Stimulated activated CD4-positive, alpha-beta T cell treated with anti-CD3 and anti-CD28 coated beads, Interleukin-12 subunit alpha, Interleukin-12 subunit beta, amount 100 ng/mL, for 24 hours (primary cell): ENCODE results near the gene CBFA2T2.
"Not testable (repeated sequence)": the region's sequence is repeated elsewhere in the genome, so short reads cannot be mapped to it uniquely, and the experiment has no call there.

Source experiments
- DNase-seq, 2 experiments: peaks; one replicate each; pipeline ENCODE4 v3.0.0-alpha.2; 2020; ENCODE audit warnings: low read depth in 2 of 2

Gene CBFA2T2

DNA sequence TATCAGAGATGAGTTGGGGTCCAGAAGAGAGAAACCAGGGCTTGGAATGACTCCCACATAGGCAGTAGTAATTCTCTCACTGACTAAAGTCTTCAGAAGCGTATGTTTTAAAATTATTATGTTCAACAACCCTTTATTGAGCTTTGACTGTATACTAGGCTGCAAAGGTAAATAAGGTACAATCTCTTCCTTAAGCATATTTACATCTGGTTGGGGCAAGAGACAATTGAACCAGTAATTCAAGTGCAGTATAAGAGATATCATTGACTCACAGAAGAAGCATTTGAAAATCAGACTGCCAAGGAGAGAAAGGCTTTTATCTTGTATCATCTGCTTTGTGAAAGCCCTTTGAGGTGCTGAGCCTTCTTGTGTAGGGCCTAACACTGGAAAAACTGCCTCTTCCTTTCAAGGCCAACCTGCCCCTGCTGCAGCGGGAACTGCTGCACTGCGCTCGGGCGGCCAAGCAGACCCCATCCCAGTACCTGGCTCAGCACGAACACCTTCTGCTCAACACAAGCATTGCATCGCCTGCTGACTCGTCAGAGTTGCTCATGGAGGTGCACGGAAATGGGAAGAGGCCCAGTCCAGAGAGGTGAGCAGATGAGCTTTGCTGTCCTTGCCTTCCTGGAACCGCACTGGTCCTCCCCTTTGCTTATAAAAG is 132.9 kb downstream of the CBFA2T2 start:
- DNase-seq: no peak

DNA sequence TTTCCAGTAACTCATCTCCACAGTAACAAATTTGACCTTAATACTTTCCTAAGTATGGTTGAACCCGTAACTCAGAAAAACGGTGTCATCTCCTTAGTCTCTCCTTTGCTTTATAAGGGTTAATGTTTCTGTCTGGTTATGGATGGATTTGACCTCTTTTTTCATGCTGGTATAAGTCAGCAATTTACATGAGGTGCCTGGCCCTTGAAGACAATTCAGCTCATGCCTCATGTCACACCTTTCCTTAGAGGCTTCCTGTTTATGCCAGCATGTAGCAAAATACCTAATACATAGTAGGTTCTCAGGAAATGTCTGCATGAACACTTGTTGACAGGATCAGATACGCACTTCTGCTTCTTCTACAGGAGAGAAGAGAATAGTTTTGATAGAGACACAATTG is 134.5 kb downstream of the CBFA2T2 start:
- no peak for DNase-seq

DNA sequence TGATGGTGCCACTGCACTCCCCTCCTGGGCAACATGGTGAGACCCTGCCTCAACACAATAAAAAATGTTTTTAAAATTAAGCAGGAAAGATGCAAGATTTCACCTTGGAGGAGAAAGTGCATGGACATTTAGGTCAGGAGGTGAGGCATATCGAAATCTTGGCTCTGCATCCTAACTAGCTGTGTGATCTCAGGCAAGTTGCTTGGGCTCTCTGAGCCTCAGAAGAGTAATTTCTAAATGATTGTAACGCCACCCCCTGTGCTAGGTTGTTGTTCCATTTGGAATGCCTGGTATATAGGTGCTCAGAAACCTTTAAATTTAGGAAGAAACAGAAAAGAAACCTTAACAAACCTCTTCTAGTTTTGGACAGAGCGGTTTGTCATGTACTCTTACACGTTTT is 136.3 kb downstream of the CBFA2T2 start:
- DNase-seq: no peak

DNA sequence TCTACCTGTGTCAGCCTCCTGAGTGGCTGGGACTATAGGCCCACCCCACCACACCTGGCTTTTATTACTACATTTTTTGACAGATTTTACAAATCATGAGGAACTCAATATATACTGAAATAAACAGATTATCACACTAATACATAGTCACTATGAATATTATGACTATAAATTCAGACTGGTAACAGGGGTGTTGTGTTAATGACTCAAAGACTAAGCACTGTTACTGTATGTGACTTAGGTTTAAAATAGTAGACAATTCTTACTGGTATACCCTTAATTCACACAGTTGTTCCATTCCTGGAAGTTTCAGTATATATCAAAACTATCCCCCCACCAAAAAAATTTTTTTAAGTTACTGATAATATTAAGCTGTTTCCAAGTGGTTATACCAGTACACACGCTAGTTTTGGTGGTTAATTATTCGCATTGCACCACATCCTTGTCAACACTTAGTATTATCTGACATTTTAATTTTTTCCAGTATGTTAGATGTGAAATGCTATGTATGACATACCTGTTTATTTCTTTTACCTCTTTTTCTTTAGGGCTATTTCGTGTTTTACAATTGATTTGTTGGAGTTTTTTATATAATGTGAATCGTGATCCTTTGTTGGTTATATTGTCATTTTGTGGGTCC is 137.8 kb downstream of the CBFA2T2 start:
- DNase-seq: no peak

DNA sequence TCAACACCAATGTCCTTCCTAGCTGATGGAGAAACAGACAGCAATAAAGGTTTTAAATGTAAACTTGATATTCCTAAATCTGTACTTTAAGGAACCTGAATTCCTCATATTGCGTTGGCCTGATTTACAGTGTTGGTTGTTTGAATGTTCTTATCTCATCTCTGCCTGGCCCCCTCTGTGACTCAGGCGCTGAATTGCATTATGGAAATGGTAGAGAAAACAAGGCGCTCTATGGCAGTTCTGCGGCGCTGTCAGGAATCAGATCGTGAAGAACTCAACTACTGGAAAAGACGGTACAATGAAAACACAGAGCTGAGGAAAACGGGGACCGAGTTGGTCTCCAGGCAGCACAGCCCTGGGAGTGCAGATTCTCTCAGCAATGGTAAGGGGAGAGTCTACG is 139.6 kb downstream of the CBFA2T2 start:
- DNase-seq: no peak

DNA sequence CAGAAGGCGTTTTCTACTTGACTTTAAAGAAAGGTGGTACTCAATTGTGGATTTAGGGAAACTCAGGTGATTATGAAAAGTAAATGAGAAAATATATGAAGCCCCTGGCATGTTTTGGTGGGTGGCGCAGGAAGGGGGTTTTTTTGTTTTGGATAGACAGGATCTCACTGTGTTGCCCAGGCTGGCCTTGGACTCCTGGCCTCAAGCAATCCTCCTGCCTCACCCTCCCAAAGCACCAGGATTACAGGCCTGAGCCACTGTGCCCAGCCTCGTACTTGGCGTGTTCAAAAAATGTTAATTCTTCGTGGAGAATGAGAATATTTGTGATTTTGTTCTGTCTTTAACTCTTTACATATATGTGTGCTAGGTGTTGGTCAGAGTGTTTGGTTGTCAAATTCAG is 140.1 kb downstream of the CBFA2T2 start:
- DNase-seq: no peak

DNA sequence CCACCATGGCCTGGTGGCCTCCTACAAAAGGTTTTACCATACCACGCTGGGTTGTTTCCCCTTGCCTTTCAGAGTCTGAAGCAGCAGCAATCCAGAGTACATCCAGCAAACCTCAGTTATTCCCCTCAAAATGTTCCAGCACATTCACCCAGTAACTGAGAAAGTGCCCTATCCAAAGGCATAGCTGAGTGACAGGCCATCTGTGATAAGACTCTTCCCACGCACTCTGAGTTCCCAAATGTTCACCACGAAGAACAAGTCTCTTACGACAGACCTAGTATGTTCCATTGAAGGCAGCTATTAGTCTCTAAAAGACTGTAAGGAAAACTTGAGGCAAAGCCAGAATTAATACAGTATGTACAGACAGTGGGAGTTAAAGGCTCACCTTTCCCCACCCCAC is 140.6 kb downstream of the CBFA2T2 start:
- no peak for DNase-seq

DNA sequence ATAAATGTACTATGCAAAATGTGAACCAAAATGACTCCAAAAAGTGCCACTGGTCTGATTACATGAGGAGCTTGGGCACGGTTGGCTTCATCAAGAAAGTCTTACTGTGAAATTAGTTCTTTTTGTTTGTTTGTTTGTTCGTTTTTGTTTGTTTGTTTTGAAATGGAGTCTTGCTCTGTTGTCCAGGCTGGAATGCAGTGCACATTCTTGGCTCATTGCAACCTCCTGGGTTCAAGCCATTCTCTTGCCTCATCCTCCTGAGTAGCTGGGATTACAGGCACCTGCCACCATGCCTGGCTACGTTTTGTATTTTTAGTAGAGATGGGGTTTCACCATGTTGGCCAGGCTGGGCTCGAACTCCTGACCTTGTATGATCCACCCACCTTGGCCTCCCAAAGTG is 142.0 kb downstream of the CBFA2T2 start:
- DNase-seq: not testable (repeated sequence)

DNA sequence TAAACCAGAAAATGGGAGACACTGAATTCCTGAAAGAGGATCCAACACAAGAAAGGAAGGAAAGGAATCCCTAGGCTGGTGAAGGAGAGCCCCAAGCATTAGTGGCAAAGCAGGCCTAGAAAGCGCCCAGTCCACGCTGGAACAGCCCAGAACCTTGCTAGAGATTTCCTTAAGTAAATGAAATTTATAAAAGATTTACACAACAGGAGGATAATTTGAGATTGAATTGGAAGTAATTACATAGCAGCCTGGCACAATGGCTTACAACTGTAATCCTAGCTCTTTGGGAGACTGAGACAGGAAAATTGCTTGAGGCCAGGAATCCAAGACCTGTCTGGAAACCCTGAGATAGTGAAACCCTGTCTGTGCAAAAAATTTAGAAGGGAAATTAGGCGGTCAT is 145.4 kb downstream of the CBFA2T2 start:
- no peak for DNase-seq

DNA sequence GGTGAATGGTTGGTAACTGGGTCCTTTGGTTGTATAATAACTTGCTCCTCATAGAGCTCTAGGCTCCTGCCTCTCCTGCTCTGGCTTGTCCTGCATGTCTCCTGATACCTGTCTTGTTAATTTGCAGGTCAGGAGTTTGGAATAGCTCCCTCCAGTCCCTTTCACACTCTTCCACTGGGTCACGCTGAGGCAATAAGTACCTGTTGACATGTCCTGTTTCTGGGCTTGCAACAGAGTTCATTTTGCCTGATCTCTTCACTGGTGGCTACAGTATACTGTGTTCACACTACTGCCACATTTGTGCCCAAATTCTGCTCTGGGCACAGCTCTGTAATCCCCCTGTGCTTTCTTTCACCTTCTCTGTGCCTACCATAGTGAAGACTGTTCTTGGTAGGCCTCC is 146.9 kb downstream of the CBFA2T2 start:
- DNase-seq: no peak

DNA sequence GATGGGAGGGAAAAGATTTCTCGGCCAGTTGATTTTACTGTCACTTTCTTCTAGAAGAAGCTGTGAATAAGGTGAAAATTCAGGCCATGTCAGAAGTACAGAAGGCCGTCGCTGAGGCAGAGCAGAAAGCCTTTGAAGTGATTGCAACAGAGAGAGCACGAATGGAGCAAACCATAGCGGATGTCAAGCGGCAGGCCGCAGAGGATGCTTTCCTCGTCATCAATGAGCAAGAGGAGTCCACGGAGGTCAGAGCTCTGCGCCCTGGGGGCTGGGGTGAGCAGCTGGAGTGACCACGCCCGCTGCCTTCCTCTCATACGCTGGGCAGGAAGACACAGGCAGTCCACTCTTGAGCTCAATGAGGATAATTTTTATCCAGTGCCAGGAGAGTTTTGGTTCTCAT is 150.4 kb downstream of the CBFA2T2 start:
- no peak for DNase-seq

DNA sequence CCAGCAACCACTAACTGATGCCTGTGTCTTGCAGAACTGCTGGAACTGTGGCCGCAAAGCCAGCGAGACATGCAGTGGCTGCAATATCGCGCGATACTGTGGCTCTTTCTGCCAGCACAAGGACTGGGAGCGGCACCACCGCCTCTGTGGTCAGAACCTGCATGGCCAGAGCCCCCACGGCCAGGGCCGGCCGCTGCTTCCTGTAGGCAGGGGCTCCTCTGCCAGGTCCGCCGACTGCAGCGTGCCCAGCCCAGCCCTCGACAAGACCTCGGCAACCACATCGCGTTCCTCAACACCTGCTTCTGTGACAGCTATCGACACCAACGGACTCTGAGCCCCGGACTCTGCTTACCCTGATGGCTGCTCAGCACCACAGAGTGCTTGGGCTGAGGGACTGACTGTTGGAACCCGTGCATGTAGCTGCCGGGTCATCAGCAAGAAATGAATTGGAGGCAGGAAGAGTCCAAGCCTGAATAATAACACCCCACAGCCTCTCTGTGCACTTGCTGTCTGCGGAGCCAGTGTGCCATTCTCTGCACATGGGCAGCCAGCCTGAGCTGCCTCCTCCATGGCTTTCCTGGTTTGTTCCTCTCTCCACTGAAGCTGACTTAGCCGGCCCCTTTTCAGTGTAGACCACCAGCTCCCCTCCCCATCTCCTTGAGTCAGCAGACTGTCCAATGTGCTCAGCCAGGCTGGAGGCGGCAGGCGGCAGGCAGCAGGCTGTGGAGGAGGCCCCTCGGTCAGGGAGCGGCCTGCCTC is 154.6 kb downstream of the CBFA2T2 start:
- DNase-seq: no peak

DNA sequence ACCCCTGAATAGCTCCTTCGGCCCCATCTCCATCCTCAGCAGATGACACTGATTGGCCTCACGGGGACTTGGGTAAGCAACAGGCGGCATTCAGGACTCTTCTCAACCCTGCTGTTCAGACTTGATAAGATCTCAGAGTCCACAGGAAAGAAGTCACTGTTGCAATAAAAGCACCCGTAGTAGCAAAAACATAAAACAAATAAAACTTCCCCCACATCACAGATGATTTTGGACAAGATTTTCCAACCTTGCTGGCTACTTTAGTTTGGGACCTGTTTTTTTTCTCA is 155.1 kb downstream of the CBFA2T2 start:
- no peak for DNase-seq

DNA sequence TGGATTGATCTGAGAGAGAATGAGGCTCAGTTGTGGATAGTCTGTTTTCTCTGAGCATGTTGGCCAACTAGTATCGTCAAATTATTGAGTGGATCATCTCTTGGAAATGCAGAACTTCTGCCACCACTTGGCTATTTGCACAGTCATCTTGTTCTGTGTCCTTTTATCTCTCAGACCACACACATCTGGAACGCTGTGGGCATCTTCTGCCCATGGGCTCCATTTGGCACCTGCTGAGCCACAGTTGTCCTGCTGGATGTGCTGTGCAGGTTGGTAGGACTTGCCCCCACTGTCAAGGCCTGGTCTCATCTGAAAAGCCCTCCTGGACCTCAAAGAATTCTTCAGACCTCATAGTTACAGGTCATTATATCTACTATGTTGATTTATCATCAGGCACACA is 155.5 kb downstream of the CBFA2T2 start:
- DNase-seq: no peak

DNA sequence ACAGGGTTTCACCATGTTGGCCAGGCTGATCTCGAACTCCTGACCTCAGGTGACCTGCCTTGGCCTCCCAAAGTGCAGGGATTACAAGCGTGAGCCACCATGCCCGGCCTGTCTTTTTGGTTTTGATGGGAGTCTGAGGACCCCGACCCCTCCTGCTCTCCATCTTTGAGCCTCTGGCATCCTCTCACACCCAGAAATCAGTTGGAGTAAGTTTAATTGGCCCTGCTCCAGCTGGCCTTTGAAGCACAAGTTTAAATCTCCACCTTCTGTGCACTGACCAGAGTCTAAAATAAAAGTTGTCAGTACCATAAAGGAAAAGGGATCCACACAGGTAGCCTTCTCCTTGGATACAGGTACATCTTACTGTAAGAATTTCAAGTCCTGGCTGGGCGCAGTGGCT is 156.3 kb downstream of the CBFA2T2 start:
- DNase-seq: no peak

DNA sequence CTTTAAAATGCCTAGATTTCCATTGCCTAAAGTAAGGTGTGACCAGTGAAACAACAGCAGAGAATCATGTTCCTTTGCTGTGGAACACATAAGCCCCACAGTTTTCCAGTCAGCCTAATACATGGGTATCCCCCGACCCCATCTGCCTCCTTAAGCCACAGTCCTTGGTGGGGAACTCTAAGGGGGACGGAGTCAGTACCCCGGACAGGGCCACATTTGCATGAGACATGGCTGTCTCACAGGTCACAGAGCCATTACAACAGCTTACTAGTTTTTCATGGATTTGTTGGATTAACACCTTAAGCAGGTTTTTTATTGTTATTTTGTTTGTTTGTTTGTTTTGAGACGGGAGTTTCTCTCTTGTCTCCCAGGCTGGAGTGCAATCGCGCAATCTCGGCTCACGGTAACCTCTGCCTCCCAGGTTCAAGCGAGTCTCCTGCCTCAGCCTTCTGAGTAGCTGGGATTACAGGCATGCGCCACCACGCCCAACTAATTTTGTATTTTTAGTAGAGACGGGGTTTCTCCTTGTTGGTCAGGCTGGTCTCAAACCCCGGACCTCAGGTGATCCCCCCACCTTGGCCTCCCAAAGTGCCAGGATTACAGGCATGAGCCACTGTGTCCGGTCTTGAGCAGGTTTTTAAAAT is 157.2 kb downstream of the CBFA2T2 start:
- not testable (repeated sequence) for DNase-seq

DNA sequence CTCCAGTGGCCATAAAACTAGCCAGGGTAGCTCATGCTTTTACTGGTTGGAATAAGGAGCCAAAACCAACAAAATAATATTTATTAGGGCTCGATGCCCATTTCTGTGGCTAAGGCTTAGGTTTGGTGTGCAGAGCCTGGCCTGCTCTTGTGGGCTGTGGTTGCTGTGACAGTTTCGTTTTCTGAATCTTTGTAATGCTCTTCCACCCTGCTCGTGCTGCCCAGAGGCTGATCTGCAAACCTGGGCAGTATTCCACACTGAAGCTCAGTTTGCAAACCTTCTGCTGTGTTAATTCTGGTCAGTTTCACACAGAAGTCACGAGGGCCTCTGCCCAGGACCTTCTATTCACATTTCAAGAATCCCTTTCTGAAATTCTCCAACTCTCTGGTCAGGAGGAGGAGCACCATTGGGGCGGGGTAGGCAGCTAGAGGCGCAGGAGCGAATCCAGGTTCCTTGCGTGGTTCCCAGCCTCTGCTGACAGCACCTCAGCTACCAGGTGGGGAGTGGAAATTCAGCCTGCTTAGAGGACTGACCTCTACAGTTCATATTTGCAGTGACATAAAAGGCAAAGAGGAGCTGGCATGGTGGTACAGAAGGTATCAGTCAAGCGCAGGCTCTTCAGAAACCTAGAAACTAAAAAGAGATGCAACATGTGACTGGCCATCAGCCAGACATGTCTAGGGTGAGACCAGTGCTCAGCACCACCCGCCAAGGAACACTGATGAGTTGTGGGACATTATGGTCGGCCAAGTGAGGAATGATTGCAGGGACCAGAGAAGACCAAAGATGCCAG is 157.9 kb downstream of the CBFA2T2 start:
- no peak for DNase-seq

DNA sequence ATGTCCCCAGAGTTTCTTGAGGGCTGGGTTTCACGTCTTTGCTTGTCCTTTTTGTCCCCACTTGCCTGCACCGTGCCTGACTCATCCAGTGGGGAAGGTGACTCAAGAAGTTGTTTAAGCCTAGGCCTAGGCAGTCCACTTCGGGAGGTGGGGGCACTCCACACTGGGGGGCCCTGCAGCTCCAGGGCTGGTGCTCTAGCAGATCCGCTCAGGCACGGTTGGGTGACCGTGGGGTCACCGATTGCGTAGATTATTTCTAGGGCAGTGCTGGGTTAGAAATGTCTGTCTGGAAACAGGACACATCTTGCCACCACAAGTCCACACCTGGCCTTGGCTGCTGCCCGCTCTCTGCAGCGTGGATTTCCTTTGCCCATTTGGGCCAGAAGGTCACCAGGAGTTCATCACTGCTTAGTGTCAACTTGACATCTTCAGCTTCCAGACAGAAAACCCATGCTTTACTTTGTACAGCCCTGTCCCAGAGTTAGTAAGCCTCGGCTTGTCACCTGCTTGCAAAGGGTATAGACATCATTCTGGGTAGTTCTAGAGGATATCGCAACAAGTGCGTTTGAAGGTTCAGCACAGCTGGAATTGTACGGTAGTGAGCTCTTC is 158.6 kb downstream of the CBFA2T2 start:
- DNase-seq: no peak

DNA sequence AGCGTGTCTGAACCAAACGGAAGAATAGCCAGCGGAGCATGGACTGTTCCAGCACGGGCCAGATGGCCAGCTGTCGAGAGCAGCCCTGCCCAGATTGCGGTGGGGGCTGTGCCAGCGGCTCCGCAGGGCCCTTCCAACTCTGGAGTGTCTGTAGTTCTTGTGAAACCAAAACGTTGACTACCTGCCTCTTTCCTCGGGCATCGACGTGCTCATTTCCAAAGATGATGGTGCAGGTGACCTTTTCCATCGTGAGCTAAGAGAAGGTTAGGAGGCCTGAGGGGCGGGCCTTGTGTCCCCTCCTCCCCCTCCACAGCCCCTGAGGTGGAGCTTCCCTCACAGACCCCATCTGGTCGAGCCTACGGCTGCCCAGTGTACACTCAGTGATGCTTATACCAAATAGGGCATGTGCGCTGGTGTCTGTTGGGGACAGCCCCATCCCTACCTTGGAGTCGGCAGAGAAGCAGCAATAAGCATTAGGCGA is 159.3 kb downstream of the CBFA2T2 start:
- DNase-seq: no peak

DNA sequence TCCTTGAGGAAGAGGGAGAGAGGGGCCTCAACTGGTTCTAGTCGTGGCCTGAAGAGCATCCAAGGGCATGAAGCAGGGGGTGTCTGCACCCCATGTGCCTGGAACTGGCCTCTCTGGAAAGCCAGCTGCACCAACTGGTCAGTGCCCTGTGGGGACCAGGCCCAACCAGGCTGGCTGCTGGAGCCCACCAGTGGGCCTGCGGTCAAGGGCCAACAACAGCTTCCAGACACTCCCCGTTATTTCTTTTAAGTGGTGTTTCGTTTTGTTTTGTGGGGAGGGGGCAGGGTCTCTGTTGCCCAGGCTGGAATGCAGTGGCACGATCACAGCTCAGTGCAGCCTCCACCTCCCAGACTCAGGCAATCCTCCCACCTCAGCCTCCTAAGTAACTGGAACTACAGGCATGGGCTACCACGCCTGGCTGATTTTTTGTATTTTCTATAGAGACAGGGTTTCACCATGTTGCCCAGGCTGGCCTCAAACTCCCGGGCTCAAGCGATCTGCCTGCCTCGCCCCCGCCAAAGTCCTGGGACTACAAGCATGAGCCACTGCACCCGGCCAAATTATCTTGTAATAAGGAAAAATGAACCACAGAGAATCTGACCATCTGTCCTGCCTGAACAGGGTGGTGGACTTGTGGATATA is 160.3 kb downstream of the CBFA2T2 start:
- no peak for DNase-seq
